GM23248 (cell line): ENCODE results near the gene TAF1L. TPM values are rescaled to one million over a fixed set of nuclear protein-coding genes. Genes with fewer than 3 reads are reported as not detected.
A peak's percentile ranks its signal among the peaks of the same experiment; 100 is the strongest.

ENCODE experiments used
- DNase-seq: peaks from one replicate; pipeline ENCODE4 v3.0.0-alpha.2; 2015
- H2AFZ ChIP-seq: fragments of 200-600 bp; sonication (generic); 2 replicates; pipeline ENCODE4 v1.6.1; 2016; ENCODE audit warnings: antibody characterized with exemption
- H3F3A ChIP-seq: fragments of 200-600 bp; sonication (generic); 2 replicates; pipeline ENCODE4 v1.6.1; 2016; ENCODE audit warnings: mild to moderate bottlenecking, antibody characterized with exemption, mixed run types; ENCODE audit not compliant: insufficient read depth
- H3K27ac ChIP-seq: fragments of 200-600 bp; sonication (generic); 2 replicates; pipeline ENCODE4 v1.5.1; 2016; ENCODE audit warnings: mild to moderate bottlenecking
- H3K27me3 ChIP-seq: fragments of 200-600 bp; sonication (generic); replicated peaks from 2 replicates; pipeline ENCODE4 v1.6.1; 2016; ENCODE audit warnings: mild to moderate bottlenecking; ENCODE audit not compliant: insufficient read depth
- H3K36me3 ChIP-seq: fragments of 200-600 bp; sonication (generic); 2 replicates; pipeline ENCODE4 v1.6.1; 2016; ENCODE audit warnings: low read depth, mild to moderate bottlenecking
- H3K4me1 ChIP-seq: fragments of 200-600 bp; sonication (generic); 2 replicates; pipeline ENCODE4 v1.6.1; 2016; ENCODE audit warnings: mild to moderate bottlenecking; ENCODE audit not compliant: insufficient read depth
- H3K4me2 ChIP-seq: fragments of 200-600 bp; sonication (generic); one replicate; pipeline ENCODE4 v1.6.1; 2016; ENCODE audit warnings: mild to moderate bottlenecking; ENCODE audit not compliant: unreplicated experiment
- H3K4me3 ChIP-seq: fragments of 200-600 bp; sonication (generic); 2 replicates; pipeline ENCODE4 v1.5.1; 2016; ENCODE audit warnings: mild to moderate bottlenecking
- H3K79me2 ChIP-seq: fragments of 200-600 bp; sonication (generic); 2 replicates; pipeline ENCODE4 v1.6.1; 2016; ENCODE audit warnings: mild to moderate bottlenecking; ENCODE audit not compliant: insufficient read depth
- H3K9ac ChIP-seq: fragments of 200-600 bp; sonication (generic); 2 replicates; pipeline ENCODE4 v1.6.1; 2016; ENCODE audit warnings: mild to moderate bottlenecking
- H3K9me2 ChIP-seq: fragments of 200-600 bp; sonication (generic); 2 replicates; pipeline ENCODE4 v1.6.1; 2016; ENCODE audit warnings: mixed run types, mild to moderate bottlenecking, moderate library complexity; ENCODE audit not compliant: insufficient read depth
- H3K9me3 ChIP-seq: fragments of 200-600 bp; sonication (generic); one replicate; pipeline ENCODE4 v1.6.1; 2017; ENCODE audit warnings: low read depth
- H4K20me1 ChIP-seq: fragments of 200-600 bp; sonication (generic); 2 replicates; pipeline ENCODE4 v1.6.0; 2016; ENCODE audit not compliant: insufficient read depth
- EZH2 ChIP-seq: fragments of 200-600 bp; sonication (generic); IDR thresholded peaks from 2 replicates; pipeline ENCODE4 v1.6.1; 2018; ENCODE audit warnings: antibody characterized with exemption, mild to moderate bottlenecking; ENCODE audit not compliant: insufficient read depth, poor library complexity, severe bottlenecking
- EZH2phosphoT487 ChIP-seq: fragments of 200-600 bp; sonication (generic); IDR thresholded peaks from 2 replicates; pipeline ENCODE4 v1.6.1; 2018; ENCODE audit warnings: antibody characterized with exemption, moderate library complexity, mild to moderate bottlenecking, low read depth; ENCODE audit not compliant: insufficient read depth
- WGBS, 2 experiments: methylation state at CpG; one replicate each; pipeline ENCODE4 v1.1.6; 2015 to 2017; ENCODE audit warnings: low lambda C conversion rate in 2 of 2, low coverage in 1 of 2; ENCODE audit errors: missing lambda C conversion rate in 2 of 2; 5-methylcytosine and 5-hydroxymethylcytosine counted together
- in situ Hi-C: fragments of 300-500 bp; cut with MboI; formaldehyde crosslinking; loops from 2 replicates; pipeline ENCODE4 v1.15.0; 2020
- polyA plus RNA-seq: library from polyadenylated mRNA; unstranded; fragments of >200 nt; fragmentation: Nextera tagmentation; extraction: Ambion mirVana; gene quantifications from 2 replicates; pipeline ENCODE4 v1.2.1, GENCODE V29; 2016
- total RNA-seq: library from RNA; depleted of rRNA; stranded (reverse); fragments of >200 nt; shearing (Covaris generic); gene quantifications from 2 replicates; pipeline ENCODE4 v1.2.3, GENCODE V29; 2014

The TAF1L gene
- total and polyA plus RNA-seq, 2 experiments from 2014 or later = not detected

GRCh38 chr9:32596096-32596865 is 39.2 kb downstream of the TAF1L start:
- Histone ChIP-seq H3K27me3 (0 out of 2 replicates have a peak, but pooled peaks cover 8% of the 10 kb centered on the region), H3K27ac (no peak overlapping the region), H4K20me1 (no peaks in the 10 kb centered on the region), H3K36me3 (no peaks in the 10 kb centered on the region), H3K9me3 (no peaks in the 10 kb centered on the region), H3K9ac (no peak overlapping the region), H3K9me2 (no peaks in the 10 kb centered on the region), H3F3A (no peaks in the 10 kb centered on the region), H3K4me3 (no peak overlapping the region), H3K4me1 (no peaks in the 10 kb centered on the region), H2AFZ (no peak overlapping the region), H3K4me2 (no peak overlapping the region), H3K79me2 (no peaks in the 10 kb centered on the region)
- DNase-seq = no peak
- in situ Hi-C loops = no loop called here
- 48 to 49% methylated on average over 4 of the region's 4 CpGs for WGBS, 2 experiments
- TF ChIP-seq EZH2 = no peak
- no peak for TF ChIP-seq EZH2phosphoT487

- Histone ChIP-seq H3K9me3 (no peaks in the 10 kb centered on the region), H3K4me1 (peaks cover 4% of the 10 kb centered on the region; the same call in 1 of the 2 replicates), H3K27ac (no peak overlapping the region), H3K79me2 (no peaks in the 10 kb centered on the region), H2AFZ (no peak overlapping the region), H3K4me2 (no peak overlapping the region), H3K36me3 (no peaks in the 10 kb centered on the region), H3F3A (peaks cover 10% of the 10 kb centered on the region; the same call in 1 of the 2 replicates), H3K9me2 (no peaks in the 10 kb centered on the region), H3K9ac (no peak overlapping the region), H4K20me1 (no peaks in the 10 kb centered on the region), H3K27me3 (no peaks in the 10 kb centered on the region), H3K4me3 (no peak overlapping the region)
- 0 to 5% methylated on average over 1 of the region's 1 CpG for WGBS, 2 experiments
- TF ChIP-seq EZH2phosphoT487 = no peak
- TF ChIP-seq EZH2 = no peak
- in situ Hi-C loops = no loop called here
- DNase-seq = peak; percentile 45
Measured at GRCh38 chr9:32590898-32591297, 44.6 kb downstream of the TAF1L start.

GRCh38 chr9:32590476-32590875 is 45.0 kb downstream of the TAF1L start:
- H3K4me1 ChIP-seq = peaks cover 4% of the 10 kb centered on the region; the same call in 1 of the 2 replicates
- H3K79me2 ChIP-seq = no peaks in the 10 kb centered on the region
- peaks cover 10% of the 10 kb centered on the region; the same call in 1 of the 2 replicates for H3F3A ChIP-seq
- no peak overlapping the region for H3K9ac ChIP-seq
- H3K36me3 ChIP-seq = no peaks in the 10 kb centered on the region
- H3K9me2 ChIP-seq = no peaks in the 10 kb centered on the region
- H3K27ac ChIP-seq = no peak overlapping the region
- TF ChIP-seq EZH2phosphoT487 (no peak), EZH2 (no peak)
- DNase-seq = no peak
- H3K27me3 ChIP-seq = no peaks in the 10 kb centered on the region
- in situ Hi-C loops = no loop called here
- no peak overlapping the region for H2AFZ ChIP-seq
- H3K4me2 ChIP-seq = no peak overlapping the region
- WGBS, 2 experiments = 36 to 38% methylated on average over 2 of the region's 2 CpGs
- H3K9me3 ChIP-seq = no peaks in the 10 kb centered on the region
- no peak overlapping the region for H3K4me3 ChIP-seq
- H4K20me1 ChIP-seq = no peaks in the 10 kb centered on the region

- no peaks in the 10 kb centered on the region for H3K36me3 ChIP-seq
- no peak overlapping the region for H3K27ac ChIP-seq
- no peak overlapping the region for H3K4me2 ChIP-seq
- H3K4me3 ChIP-seq = no peak overlapping the region
- in situ Hi-C loops = no loop called here
- no peaks in the 10 kb centered on the region for H3K9me2 ChIP-seq
- no peak overlapping the region for H2AFZ ChIP-seq
- DNase-seq = peak; percentile 71
- peaks cover 4% of the 10 kb centered on the region; the same call in 1 of the 2 replicates for H3K4me1 ChIP-seq
- no peaks in the 10 kb centered on the region for H4K20me1 ChIP-seq
- peaks cover 10% of the 10 kb centered on the region; the same call in 1 of the 2 replicates for H3F3A ChIP-seq
- H3K9ac ChIP-seq = no peak overlapping the region
- H3K27me3 ChIP-seq = no peaks in the 10 kb centered on the region
- TF ChIP-seq EZH2phosphoT487 (no peak), EZH2 (no peak)
- H3K79me2 ChIP-seq = no peaks in the 10 kb centered on the region
- no peaks in the 10 kb centered on the region for H3K9me3 ChIP-seq
- WGBS, 2 experiments = 36 to 39% methylated on average over 6 of the region's 6 CpGs
Measured at GRCh38 chr9:32589083-32589723, 46.3 kb downstream of the TAF1L start.
